Central memory CD8-positive, alpha-beta T cell (primary cell): ENCODE measurements around the gene PLXNA1.

Source experiments
- ATAC-seq: fragments of 150-1000 bp; cut with Tn5 transposase; replicated peaks from 2 replicates; pipeline ENCODE4 v1.10.0; 2022; ENCODE audit warnings: mild to moderate bottlenecking, moderate FRiP score, moderate number of reproducible peaks; ENCODE audit not compliant: poor library complexity, severe bottlenecking; ENCODE audit errors: extremely low read depth
- DNase-seq, 2 donors: peaks; one replicate each; pipeline ENCODE4 v3.0.0; 2021; ENCODE audit warnings: low spot score in 2 of 2
- H3K27ac Mint-ChIP-seq: one replicate; pipeline ENCODE4 v1.8.0; 2022; ENCODE audit warnings: low read depth, mild to moderate bottlenecking, moderate library complexity, mixed read lengths
- H3K27me3 Mint-ChIP-seq: one replicate; pipeline ENCODE4 v1.8.0; 2022; ENCODE audit warnings: mixed read lengths
- H3K36me3 Mint-ChIP-seq: one replicate; pipeline ENCODE4 v1.8.0; 2022; ENCODE audit warnings: mild to moderate bottlenecking, moderate library complexity, mixed read lengths; ENCODE audit not compliant: insufficient read depth
- H3K4me1 Mint-ChIP-seq: one replicate; pipeline ENCODE4 v1.8.0; 2022; ENCODE audit warnings: mixed read lengths
- H3K4me3 Mint-ChIP-seq: one replicate; pipeline ENCODE4 v1.8.0; 2022; ENCODE audit warnings: mild to moderate bottlenecking, moderate library complexity, mixed read lengths
- H3K9me3 Mint-ChIP-seq: one replicate; pipeline ENCODE4 v1.8.0; 2022; ENCODE audit warnings: mixed read lengths

Gene PLXNA1

GRCh38 chr3:127029658-127030507, 47.0 kb downstream of the PLXNA1 start:
- DNase-seq (no peak), ATAC-seq (no peak)
- peaks cover 1% of the 10 kb centered on the region for H3K36me3 Mint-ChIP-seq
- no peaks in the 10 kb centered on the region for H3K27me3 Mint-ChIP-seq
- H3K4me3 Mint-ChIP-seq, result no peak overlapping the region
- no peaks in the 10 kb centered on the region for H3K4me1 Mint-ChIP-seq
- H3K27ac Mint-ChIP-seq, result no peak overlapping the region
- no peaks in the 10 kb centered on the region for H3K9me3 Mint-ChIP-seq

- Mint-ChIP-seq H3K27ac (no peak overlapping the region), H3K9me3 (no peaks in the 10 kb centered on the region), H3K36me3 (peaks cover 1% of the 10 kb centered on the region), H3K27me3 (no peaks in the 10 kb centered on the region), H3K4me3 (no peak overlapping the region), H3K4me1 (no peaks in the 10 kb centered on the region)
- no peak for ATAC-seq
- DNase-seq, result no peak
These were observed 47.8 kb downstream of the PLXNA1 start for GRCh38 chr3:127030508-127031412.

GRCh38 chr3:127031413-127031810, 48.5 kb downstream of the PLXNA1 start:
- H3K36me3 Mint-ChIP-seq, result peaks cover 1% of the 10 kb centered on the region
- no peak overlapping the region for H3K27ac Mint-ChIP-seq
- no peaks in the 10 kb centered on the region for H3K27me3 Mint-ChIP-seq
- no peaks in the 10 kb centered on the region for H3K4me1 Mint-ChIP-seq
- ATAC-seq (no peak), DNase-seq (no peak)
- H3K9me3 Mint-ChIP-seq, result no peaks in the 10 kb centered on the region
- H3K4me3 Mint-ChIP-seq, result no peak overlapping the region

GRCh38 chr3:127031845-127032244, 48.9 kb downstream of the PLXNA1 start:
- Mint-ChIP-seq H3K36me3 (peaks cover 1% of the 10 kb centered on the region), H3K27ac (no peak overlapping the region), H3K9me3 (no peaks in the 10 kb centered on the region), H3K4me1 (no peaks in the 10 kb centered on the region), H3K4me3 (no peak overlapping the region), H3K27me3 (no peaks in the 10 kb centered on the region)
- no peak for ATAC-seq
- DNase-seq, result no peak

- H3K9me3 Mint-ChIP-seq, result no peaks in the 10 kb centered on the region
- H3K4me3 Mint-ChIP-seq, result no peak overlapping the region
- DNase-seq (no peak), ATAC-seq (no peak)
- no peak overlapping the region for H3K27ac Mint-ChIP-seq
- no peaks in the 10 kb centered on the region for H3K4me1 Mint-ChIP-seq
- no peaks in the 10 kb centered on the region for H3K27me3 Mint-ChIP-seq
- peaks cover 1% of the 10 kb centered on the region for H3K36me3 Mint-ChIP-seq
These were observed 49.5 kb downstream of the PLXNA1 start for GRCh38 chr3:127032296-127032990.
